Esophagus squamous epithelium (tissue), 5 donors: ENCODE results near the gene THAP5. TPM values are rescaled to one million over a fixed set of nuclear protein-coding genes. Genes with fewer than 3 reads are reported as not detected.

Experiments
- DNase-seq: peaks from one replicate; lab custom pipeline; 2025; lab: John Stamatoyannopoulos, UW
- H3K27ac ChIP-seq, 4 donors: fragments of 200-600 bp; sonication (generic); one replicate each; pipeline ENCODE4 v1.5.1; 2016 to 2019; ENCODE audit warnings: mild to moderate bottlenecking in 1 of 4
- H3K27me3 ChIP-seq, 4 donors: fragments of 200-600 bp; sonication (generic); 1 replicate in 3 of 4; 2 replicates in 1 of 4; pipeline versions ENCODE4 v1.5.1 to v1.6.0; 2017 to 2021; ENCODE audit warnings: antibody characterized with exemption in 1 of 4
- H3K36me3 ChIP-seq, 3 donors: fragments of 200-600 bp; sonication (generic); one replicate each; pipeline ENCODE4 v1.5.1; 2016 to 2019
- H3K4me1 ChIP-seq, 3 donors: fragments of 200-600 bp; sonication (generic); one replicate each; pipeline ENCODE4 v1.5.1; 2017 to 2019
- H3K4me3 ChIP-seq, 4 donors: fragments of 200-600 bp; sonication (generic); 1 replicate in 3 of 4; 2 replicates in 1 of 4; pipeline ENCODE4 v1.5.1; 2016 to 2019; ENCODE audit warnings: mild to moderate bottlenecking in 2 of 4, moderate library complexity in 1 of 4
- H3K9me3 ChIP-seq, 3 donors: fragments of 200-600 bp; sonication (generic); one replicate each; pipeline ENCODE4 v1.5.1; 2016 to 2019
- CTCF ChIP-seq, 6 experiments: fragments of 450-650 bp in 4 of 6; fragments of 200-600 bp in 2 of 6; sonication (generic) in 2 of 6; IDR thresholded peaks; one replicate each; pipeline ENCODE4 v1.5.1; 2016 to 2019; ENCODE audit warnings: antibody characterized with exemption in 6 of 6, mild to moderate bottlenecking in 4 of 6, moderate library complexity in 4 of 6
- POLR2A ChIP-seq, 4 donors: fragments of 450-650 bp; IDR thresholded peaks; one replicate each; pipeline ENCODE4 v1.6.1; 2017; ENCODE audit warnings: antibody characterized with exemption in 4 of 4, mild to moderate bottlenecking in 4 of 4, moderate library complexity in 3 of 4
- WGBS, 2 donors: methylation state at CpG; one replicate each; pipeline ENCODE4 v1.1.5; 2018; 5-methylcytosine and 5-hydroxymethylcytosine counted together
- intact Hi-C: fragments of 100-400 bp; cut with DNase I; formaldehyde crosslinking; loops from one replicate; pipeline ENCODE4 v1.15.0; 2022
- total RNA-seq, 4 donors: library from RNA; depleted of rRNA; stranded (reverse); fragments of >200 nt; gene quantifications; one replicate each; pipeline ENCODE4 v1.1.0, GENCODE V29; 2016
- donor health status: DM: yes; HTN: yes; CAD: no.

The THAP5 gene
- total RNA-seq, 4 donors from 2014 or later = 7.7 to 19.7 (median 15.9) TPM

DNA sequence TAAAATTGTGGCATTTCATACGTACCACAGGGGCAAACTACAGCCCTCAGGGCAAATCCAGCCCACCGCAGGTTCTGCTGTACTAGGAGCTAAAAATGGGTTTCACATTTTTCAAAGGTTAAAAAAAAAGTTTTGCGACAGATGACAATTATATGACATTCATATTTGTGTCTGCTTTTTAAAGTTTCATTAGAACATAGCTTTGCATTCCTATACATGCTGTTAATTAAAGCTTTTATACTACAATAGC lies 42.8 kb downstream of the THAP5 start:
- Histone ChIP-seq H3K9me3 (no peaks in the 10 kb centered on the region), H3K36me3 (no peaks in the 10 kb centered on the region), H3K27ac (peak overlapping the region; percentile 95 to 99 (median 98)), H3K4me1 (peaks cover 0 to 52% (median 17%) of the 10 kb centered on the region in 3 donors), H3K4me3 (peak overlapping the region; percentile 65 to 90 (median 80)), H3K27me3 (no peaks in the 10 kb centered on the region)
- WGBS, 2 donors = 13 to 16% methylated on average over 3 of the region's 3 CpGs
- TF ChIP-seq POLR2A (IDR thresholded peaks at IDR 0.05) (no peak), CTCF (IDR thresholded peaks at IDR 0.05) (no peak)
- intact Hi-C loops = no loop called here
- DNase-seq = no peak

DNA sequence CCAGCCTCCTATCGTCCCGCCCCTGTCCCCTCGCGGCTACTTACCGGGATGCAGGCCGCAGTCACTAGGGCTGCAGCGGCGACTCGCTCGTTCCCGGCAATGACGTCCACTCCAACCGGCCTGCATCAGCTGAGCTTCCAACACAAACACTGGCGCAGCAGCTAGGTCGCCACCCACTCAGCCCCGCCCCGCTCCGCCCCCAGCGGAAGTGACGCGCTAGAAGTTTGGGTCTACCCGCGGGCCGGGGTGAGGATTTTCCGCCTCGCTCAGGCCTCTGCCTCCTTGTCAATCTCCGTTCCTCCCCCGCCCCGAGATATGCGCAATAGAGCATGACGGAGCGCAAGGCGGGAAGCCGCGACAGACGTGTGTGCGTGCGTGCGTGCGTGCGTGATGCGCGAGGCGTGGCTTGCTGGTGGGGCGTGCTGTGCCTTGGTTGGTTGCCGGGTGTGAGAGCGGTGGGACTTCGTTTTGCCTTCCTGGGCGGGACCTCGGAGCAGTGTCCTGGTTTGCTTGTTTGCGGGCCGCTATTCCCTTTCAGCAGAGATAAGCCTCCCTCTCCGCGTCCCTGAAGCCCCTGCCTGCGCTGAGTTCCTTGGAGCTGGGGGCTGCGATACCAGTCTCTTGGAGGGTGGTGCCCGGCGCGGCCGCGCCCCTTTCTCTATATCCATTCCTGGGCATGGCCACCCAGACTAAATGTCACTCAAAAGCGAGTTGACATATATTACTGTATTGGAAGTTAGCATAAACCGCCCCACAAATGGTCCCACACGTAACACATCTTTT lies 43.3 kb downstream of the THAP5 start, which contains the start of gene PNPLA8:
Gene PNPLA8 (minus strand): TSS at position 151 of the 783 bp plus-strand sequence. CDS start 10,644 bp downstream, outside the sequence.
- Histone ChIP-seq H3K9me3 (no peaks in the 10 kb centered on the region), H3K4me3 (peak within 1 kb of the TSS; percentile 65 to 90 (median 80)), H3K36me3 (no peaks in the 10 kb centered on the region), H3K27me3 (no peaks in the 10 kb centered on the region), H3K27ac (peak within 1 kb of the TSS; percentile 95 to 99 (median 98)), H3K4me1 (peaks cover 0 to 52% (median 17%) of the 10 kb centered on the region in 3 donors)
- 0% methylated on average over 19 to 33 of the region's 64 CpGs for WGBS, 2 donors
- DNase-seq = peak; percentile 99
- intact Hi-C loops = no loop called here
- TF ChIP-seq POLR2A (IDR thresholded peaks at IDR 0.05) = peak in 3 of 4 donors; percentile 92 to 96 (median 93)
- TF ChIP-seq CTCF (IDR thresholded peaks at IDR 0.05) = no peak

DNA sequence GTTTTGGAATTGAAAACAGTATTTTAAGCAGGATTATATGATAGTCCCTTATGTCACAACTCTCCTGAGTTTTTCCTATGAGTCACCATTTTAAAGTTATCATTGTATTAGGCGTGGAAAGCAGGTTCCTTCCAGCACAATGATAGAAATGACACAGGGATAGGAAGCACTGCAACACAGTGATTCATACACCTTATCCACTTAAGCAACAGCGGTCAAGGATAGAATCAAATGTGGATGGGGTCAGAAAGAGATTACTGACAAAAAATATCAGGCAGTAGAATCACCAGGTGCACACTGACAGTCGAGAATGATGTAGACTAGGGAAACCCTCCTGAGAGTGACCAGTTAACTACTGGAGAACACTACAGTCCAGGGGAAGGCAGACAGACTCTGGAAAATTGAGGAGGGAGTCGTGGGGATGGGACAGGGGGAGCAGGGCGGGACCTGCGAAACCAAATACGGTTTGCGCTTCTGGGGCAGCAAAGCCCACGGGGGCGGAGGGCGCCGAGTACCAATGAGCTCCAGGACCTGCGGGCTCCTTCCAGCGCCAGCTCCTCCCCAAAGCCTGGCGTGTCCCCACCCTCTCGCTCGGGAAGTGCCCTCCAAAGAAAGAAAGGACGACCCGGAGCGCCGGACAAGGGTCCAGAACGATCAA lies 44.0 kb downstream of the THAP5 start:
- no peaks in the 10 kb centered on the region for H3K27me3 ChIP-seq
- no peak for DNase-seq
- intact Hi-C loops = no loop called here
- peak overlapping the region; percentile 95 to 99 (median 98) for H3K27ac ChIP-seq
- H3K9me3 ChIP-seq = no peaks in the 10 kb centered on the region
- no peak for TF ChIP-seq CTCF (IDR thresholded peaks at IDR 0.05)
- peak in 1 of 4 donors; percentile 28 for TF ChIP-seq POLR2A (IDR thresholded peaks at IDR 0.05)
- peaks cover 0 to under 1% (median 0%) of the 10 kb centered on the region in 3 donors for H3K36me3 ChIP-seq
- H3K4me3 ChIP-seq = peak overlapping the region; percentile 65 to 90 (median 80)
- WGBS, 2 donors = 0 to 1% methylated on average over 20 to 22 of the region's 22 CpGs
- H3K4me1 ChIP-seq = peaks cover 0 to 57% (median 17%) of the 10 kb centered on the region in 3 donors

- 90 to 98% methylated on average over 2 of the region's 2 CpGs for WGBS, 2 donors
Measured at GRCh38 chr7:108522780-108523179, 46.7 kb downstream of the THAP5 start.

More at GRCh38 chr7:108522780-108523179, 46.7 kb downstream of the THAP5 start:
- no peak for TF ChIP-seq POLR2A (IDR thresholded peaks at IDR 0.05)
- no peak for TF ChIP-seq CTCF (IDR thresholded peaks at IDR 0.05)
- Histone ChIP-seq H3K4me1 (peaks cover 0 to 58% (median 17%) of the 10 kb centered on the region in 3 donors), H3K4me3 (no peak overlapping the region), H3K36me3 (peaks cover 0 to 26% (median 7%) of the 10 kb centered on the region in 3 donors), H3K27ac (no peak overlapping the region), H3K27me3 (no peaks in the 10 kb centered on the region), H3K9me3 (no peaks in the 10 kb centered on the region)
- no peak for DNase-seq
- intact Hi-C loops = no loop called here
